ENCODE measurements around the gene PLPP6. TPM values are rescaled to one million over a fixed set of nuclear protein-coding genes. Genes with fewer than 3 reads are reported as not detected.

The PLPP6 gene
- total RNA-seq, 1 donor from 2014 or later: 9.2 TPM

GRCh38 chr9:4662989-4663792 lies 1.1 kb downstream of the PLPP6 start:
- DNase-seq (ENCODE audit: low spot score): peak; percentile 28

- DNase-seq (ENCODE audit: low spot score): no peak
These were observed 1.9 kb downstream of the PLPP6 start for GRCh38 chr9:4663956-4664355.

GRCh38 chr9:4665357-4665756 lies 3.3 kb downstream of the PLPP6 start:
- DNase-seq (ENCODE audit: low spot score): no peak

GRCh38 chr9:4666042-4666699 lies 4.1 kb downstream of the PLPP6 start, which contains the start of gene SPATA6L:
SPATA6L (minus strand) TSS chr9:4666480; CDS start chr9:4666250, 230 bp downstream.
- peak; percentile 76 for DNase-seq (ENCODE audit: low spot score)

DNA sequence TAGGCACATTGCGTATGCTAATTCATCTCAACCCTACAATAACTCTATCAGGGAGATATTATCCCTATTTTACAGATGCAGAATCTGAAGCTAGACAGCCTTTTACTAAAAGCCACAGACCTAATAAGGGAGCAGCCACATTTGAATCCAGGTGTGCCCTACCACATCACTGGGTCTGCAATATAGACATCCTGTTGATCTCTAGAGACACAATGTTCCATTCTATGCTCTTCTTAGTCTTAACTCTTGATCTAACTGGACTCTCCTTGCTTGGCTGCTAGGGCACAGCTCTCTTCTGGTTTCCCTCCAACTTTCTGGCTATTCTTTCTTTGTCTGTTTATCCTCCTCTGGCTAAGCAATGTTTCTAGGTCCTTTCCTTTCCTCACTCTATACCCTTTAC lies 5.6 kb downstream of the PLPP6 start:
- no peak for DNase-seq (ENCODE audit: low spot score)

- DNase-seq (ENCODE audit: low spot score): no peak
These were observed 6.5 kb downstream of the PLPP6 start for GRCh38 chr9:4668604-4669003.

DNA sequence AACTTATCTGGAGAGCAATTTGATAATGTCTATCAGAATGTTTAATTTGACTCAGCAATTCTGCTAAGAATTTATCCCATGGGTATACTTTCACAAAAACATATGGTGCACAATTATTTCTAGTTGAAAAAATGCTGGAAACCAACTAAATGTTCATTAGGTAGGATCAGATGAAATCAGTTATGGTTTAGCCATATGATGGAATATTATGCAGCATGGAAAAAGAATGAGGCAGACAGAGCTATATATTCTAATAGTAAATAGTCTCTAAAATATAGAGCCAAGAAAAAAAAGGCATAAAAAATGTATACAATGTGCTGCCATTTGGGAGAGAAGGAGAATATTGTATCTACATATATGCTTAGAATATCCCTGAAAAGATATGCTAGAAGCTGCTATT lies 7.8 kb downstream of the PLPP6 start:
- DNase-seq (ENCODE audit: low spot score): no peak

- no peak for DNase-seq (ENCODE audit: low spot score)
These were observed 8.5 kb downstream of the PLPP6 start for GRCh38 chr9:4670591-4670990.

- DNase-seq (ENCODE audit: low spot score): no peak
These were observed 9.6 kb downstream of the PLPP6 start for GRCh38 chr9:4671737-4672136.

GRCh38 chr9:4674783-4675182 lies 12.7 kb downstream of the PLPP6 start:
- no peak for DNase-seq (ENCODE audit: low spot score)

DNA sequence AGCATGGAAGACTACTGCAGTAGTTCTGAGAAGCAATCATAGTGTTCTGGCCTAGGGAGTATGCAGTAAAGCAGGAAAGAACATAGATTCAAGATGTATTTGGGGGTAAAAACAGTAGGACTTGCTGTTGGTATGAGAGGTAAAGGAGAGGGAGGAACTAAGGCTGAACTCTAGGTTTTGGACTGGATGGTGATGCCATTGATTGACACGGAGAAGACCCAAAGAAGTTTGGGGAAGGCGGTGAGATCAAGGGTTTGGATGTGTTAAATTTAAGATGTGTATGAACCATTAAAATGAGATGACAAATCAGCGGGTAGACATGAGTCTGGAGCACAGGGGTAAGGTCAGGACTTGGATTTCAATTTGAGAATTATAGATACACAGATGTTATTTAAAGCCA lies 15.3 kb downstream of the PLPP6 start:
- DNase-seq (ENCODE audit: low spot score): no peak

GRCh38 chr9:4678679-4679267 lies 16.7 kb downstream of the PLPP6 start:
- no peak for DNase-seq (ENCODE audit: low spot score)

DNA sequence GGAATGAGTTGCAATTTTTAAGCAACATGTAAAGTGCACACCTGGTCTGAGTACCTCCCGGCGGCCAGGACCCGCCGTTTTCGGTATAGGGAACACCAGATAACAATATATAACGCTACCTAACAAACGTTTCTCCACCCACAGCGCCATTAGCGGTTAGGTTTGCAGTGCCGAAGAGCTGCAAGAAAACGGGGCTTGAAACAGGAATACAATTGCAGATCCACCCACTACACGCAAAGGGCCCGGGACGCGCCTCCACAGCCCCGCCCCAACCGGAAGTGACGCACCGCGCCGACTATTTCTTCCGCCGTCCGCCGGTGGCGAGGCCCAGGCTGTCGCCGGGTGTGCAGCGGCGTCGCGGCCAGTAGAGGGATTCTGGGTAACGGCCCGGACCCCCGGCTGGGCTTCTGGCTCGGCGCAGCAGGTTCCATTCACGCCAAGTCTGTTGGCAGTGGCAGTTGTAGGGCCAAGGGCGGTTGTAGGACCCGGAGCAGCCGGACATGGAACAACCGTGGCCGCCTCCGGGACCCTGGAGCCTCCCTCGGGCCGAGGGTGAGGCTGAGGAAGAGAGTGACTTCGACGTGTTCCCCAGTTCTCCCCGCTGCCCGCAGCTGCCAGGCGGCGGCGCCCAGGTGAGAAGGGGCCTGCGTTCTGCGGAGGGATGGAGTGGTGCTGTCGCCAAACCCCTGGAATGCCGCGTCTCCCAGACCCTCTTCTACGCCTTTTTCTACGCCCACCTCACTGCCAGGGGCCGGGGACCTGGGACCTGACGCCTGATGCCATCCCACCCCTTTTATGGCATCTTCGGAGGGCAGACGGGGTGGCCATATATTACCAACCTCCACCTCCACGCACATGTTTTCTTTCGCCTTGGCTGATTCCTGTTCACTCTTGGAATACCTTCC lies 17.4 kb downstream of the PLPP6 start, which contains the start of gene CDC37L1:
CDC37L1 (plus strand) TSS at position 302 of the 905 bp plus-strand sequence; CDS start at position 501, 199 bp downstream.
- DNase-seq (ENCODE audit: low spot score): peak; percentile 99

GRCh38 chr9:4680173-4680525 lies 18.1 kb downstream of the PLPP6 start:
- DNase-seq (ENCODE audit: low spot score): no peak

DNA sequence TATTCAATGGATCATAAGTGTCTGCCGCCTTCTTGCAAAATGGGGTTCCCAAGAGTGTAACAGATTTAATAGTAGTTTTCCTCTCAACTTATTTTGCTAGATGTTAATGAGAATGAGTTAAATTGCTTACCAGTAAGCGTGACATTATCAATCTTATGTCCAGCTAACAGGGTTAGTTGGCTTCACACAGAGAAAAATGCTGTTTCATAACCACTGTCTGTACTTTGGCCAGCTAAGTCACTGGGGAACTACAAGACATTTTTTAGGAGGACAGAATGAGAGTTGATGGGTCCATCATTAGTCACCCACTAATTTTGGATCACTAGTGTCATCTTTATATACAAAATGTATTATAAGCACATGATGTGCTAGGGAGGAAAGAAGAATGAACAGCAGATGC lies 18.7 kb downstream of the PLPP6 start:
- no peak for DNase-seq (ENCODE audit: low spot score)

DNA sequence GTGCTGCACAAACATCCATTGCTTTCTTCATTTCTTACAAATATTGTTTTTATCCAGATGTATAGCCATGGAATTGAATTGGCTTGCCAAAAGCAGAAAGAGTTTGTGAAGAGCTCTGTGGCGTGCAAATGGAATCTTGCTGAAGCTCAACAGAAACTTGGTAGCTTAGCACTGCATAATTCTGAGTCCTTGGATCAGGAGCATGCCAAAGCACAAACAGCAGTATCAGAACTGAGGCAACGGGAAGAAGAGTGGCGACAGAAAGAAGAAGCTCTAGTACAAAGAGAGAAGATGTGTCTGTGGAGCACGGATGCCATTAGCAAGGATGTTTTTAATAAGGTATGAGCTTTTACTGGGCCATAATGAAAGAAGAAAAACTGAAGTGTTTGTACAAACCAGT lies 22.7 kb downstream of the PLPP6 start:
- DNase-seq (ENCODE audit: low spot score): no peak

GRCh38 chr9:4686112-4686511 lies 24.0 kb downstream of the PLPP6 start:
- no peak for DNase-seq (ENCODE audit: low spot score)

DNA sequence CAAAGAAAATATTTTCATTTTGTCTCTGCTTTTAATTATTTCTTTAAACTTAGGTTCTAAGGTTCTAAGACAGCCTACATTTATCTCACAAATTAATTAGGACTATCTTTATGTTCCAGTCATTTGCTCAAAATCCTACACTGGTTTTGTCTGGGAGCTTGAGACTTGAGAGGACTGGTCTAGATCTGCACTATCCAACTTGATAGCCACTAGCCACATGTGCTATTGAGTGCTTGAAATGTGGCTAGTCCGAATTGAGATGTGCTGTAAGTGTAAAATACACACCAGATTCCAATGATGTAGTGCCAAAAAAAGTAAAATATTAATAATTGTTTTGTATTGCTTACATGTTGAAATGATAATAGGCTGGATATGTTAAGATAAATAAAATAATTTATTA lies 24.5 kb downstream of the PLPP6 start:
- no peak for DNase-seq (ENCODE audit: low spot score)

DNA sequence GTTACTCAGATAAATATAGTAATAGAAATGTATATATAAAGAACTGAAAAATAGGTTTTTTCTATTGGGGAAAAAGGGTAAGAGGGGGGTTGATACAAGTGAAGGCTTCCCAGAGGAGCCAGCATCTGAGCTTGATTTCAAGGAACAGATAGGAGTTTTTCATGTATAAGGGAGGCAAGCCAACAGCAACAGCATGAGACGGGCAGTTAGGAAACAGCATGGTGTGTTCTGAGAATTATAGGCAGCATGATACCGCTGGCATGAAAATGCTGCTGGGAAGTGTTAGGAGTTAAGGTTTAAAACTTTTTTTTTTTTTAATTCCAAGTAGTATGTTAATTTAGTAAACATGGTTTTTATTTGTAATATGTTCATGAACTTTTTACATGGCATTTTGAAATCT lies 26.9 kb downstream of the PLPP6 start:
- DNase-seq (ENCODE audit: low spot score): no peak

DNA sequence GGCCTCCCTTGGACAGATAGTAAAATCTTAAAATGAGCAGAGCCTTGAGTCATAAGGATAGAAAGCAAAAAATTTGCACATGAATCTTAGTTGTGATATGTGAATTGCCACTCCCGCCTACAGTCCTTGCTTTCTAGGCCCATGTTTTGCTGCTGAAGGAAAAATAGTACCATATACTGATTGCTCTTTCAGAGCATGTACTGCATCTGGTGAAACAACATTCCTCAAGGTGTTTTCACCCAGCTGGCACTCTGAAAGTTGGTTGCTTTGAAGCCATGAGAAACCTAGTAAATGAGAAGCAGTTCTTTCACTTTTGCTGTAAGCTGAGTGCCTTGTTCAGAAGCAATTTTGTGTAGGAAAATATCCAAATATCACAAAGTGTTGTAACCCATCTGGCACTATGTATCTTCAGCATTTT lies 27.6 kb downstream of the PLPP6 start:
- DNase-seq (ENCODE audit: low spot score): no peak

DNA sequence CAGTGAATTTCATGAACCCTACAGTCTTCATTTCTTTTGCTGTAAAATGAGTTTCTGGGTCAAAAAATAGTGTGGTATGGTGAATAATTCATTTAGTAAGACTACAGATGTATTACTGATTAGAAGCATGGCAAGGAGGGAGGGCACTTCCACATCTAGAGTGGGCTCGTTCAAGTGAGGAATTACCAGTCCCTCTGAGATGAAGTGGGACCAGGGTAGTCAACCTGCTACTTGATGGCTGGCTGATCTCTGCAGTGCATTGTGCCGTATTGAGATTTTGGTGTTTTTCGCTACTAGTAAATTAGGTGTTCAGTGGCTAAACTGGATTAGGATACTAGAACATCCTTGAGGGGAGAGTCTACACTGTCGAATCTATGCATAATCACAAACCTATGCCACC lies 28.1 kb downstream of the PLPP6 start:
- no peak for DNase-seq (ENCODE audit: low spot score)

- DNase-seq (ENCODE audit: low spot score): no peak
These were observed 29.7 kb downstream of the PLPP6 start for GRCh38 chr9:4691795-4692194.

All from mucosa of gallbladder (tissue), 1 donor.